Lower lobe of right lung (tissue), 2 donors: Measurements from ENCODE around the gene FAM200A. TPM values are rescaled to one million over a fixed set of nuclear protein-coding genes. Genes with fewer than 3 reads are reported as not detected.

ENCODE experiments used
- ATAC-seq, 2 donors: fragments of 200-7000 bp; cut with Tn5 transposase; one replicate each; pipeline ENCODE4 v1.9.1; 2020 to 2022; ENCODE audit warnings: mild to moderate bottlenecking in 2 of 2, moderate library complexity in 2 of 2
- DNase-seq: peaks from one replicate; pipeline ENCODE4 v3.0.0-alpha.2; 2020
- H3K27ac ChIP-seq: fragments of 200-600 bp; one replicate; pipeline ENCODE4 v1.8.0; 2022
- H3K27me3 ChIP-seq: fragments of 200-600 bp; one replicate; pipeline ENCODE4 v1.8.0; 2022; ENCODE audit warnings: low read depth
- H3K36me3 ChIP-seq: fragments of 200-600 bp; one replicate; pipeline ENCODE4 v1.8.0; 2022; ENCODE audit warnings: mild to moderate bottlenecking
- H3K4me1 ChIP-seq: fragments of 200-600 bp; one replicate; pipeline ENCODE4 v1.8.0; 2022
- H3K4me3 ChIP-seq: fragments of 200-600 bp; one replicate; pipeline ENCODE4 v1.8.0; 2022; ENCODE audit warnings: mild to moderate bottlenecking
- H3K9me3 ChIP-seq: fragments of 200-600 bp; one replicate; pipeline ENCODE4 v1.8.0; 2022
- intact Hi-C: fragments of 100-400 bp; cut with DNase I; formaldehyde crosslinking; loops from one replicate; pipeline ENCODE4 v1.11.0; 2022
- total RNA-seq: library from RNA; stranded (reverse); fragmentation: NEBNext Ultra II Directional; extraction: Animal tissue kit (Norgen Biotek cat#: 25700); gene quantifications from one replicate; pipeline ENCODE4 v1.2.1, GENCODE V29; 2021
- TF ChIP-seq, protein P1 (sequence below): fragments of 200-600 bp; IDR thresholded peaks from one replicate; pipeline ENCODE4 v1.8.0; 2022; ENCODE audit warnings: antibody characterized with exemption, mild to moderate bottlenecking
- donor health status: DM: no; HTN: yes; CAD: no; lungs with severe emphysema.

The FAM200A gene
- total RNA-seq, 1 donor from 2014 or later: 6.7 TPM

DNA sequence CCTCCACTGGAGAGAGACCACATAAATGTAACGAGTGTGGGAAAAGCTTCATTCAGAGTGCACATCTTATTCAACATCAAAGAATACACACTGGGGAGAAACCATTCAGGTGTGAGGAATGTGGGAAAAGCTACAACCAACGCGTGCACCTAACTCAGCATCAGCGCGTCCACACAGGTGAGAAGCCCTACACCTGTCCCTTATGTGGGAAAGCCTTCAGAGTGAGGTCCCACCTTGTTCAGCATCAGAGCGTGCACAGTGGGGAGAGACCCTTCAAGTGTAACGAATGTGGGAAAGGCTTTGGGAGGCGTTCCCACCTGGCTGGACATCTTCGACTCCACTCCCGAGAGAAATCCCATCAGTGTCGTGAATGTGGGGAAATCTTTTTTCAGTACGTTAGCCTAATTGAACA is 20.6 kb downstream of the FAM200A start:
- Histone ChIP-seq H3K27ac (no peak overlapping the region), H3K27me3 (no peaks in the 10 kb centered on the region), H3K36me3 (peaks cover 43% of the 10 kb centered on the region), H3K9me3 (peaks cover 47% of the 10 kb centered on the region), H3K4me1 (no peaks in the 10 kb centered on the region), H3K4me3 (no peak overlapping the region)
- ATAC-seq: no peak
- TF ChIP-seq, protein P1, sequence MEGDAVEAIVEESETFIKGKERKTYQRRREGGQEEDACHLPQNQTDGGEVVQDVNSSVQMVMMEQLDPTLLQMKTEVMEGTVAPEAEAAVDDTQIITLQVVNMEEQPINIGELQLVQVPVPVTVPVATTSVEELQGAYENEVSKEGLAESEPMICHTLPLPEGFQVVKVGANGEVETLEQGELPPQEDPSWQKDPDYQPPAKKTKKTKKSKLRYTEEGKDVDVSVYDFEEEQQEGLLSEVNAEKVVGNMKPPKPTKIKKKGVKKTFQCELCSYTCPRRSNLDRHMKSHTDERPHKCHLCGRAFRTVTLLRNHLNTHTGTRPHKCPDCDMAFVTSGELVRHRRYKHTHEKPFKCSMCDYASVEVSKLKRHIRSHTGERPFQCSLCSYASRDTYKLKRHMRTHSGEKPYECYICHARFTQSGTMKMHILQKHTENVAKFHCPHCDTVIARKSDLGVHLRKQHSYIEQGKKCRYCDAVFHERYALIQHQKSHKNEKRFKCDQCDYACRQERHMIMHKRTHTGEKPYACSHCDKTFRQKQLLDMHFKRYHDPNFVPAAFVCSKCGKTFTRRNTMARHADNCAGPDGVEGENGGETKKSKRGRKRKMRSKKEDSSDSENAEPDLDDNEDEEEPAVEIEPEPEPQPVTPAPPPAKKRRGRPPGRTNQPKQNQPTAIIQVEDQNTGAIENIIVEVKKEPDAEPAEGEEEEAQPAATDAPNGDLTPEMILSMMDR: no peak
- intact Hi-C loops: no loop called here
- DNase-seq: no peak

- intact Hi-C loops: no loop called here
- H3K4me1 ChIP-seq: no peaks in the 10 kb centered on the region
- peaks cover 14% of the 10 kb centered on the region for H3K9me3 ChIP-seq
- ATAC-seq (no peak), DNase-seq (no peak)
- TF ChIP-seq, protein P1: no peak
- peaks cover 79% of the 10 kb centered on the region for H3K36me3 ChIP-seq
- no peaks in the 10 kb centered on the region for H3K27me3 ChIP-seq
- H3K27ac ChIP-seq: no peak overlapping the region
- no peak overlapping the region for H3K4me3 ChIP-seq
Observed at GRCh38 chr7:99525713-99526440, 26.0 kb downstream of the FAM200A start.

DNA sequence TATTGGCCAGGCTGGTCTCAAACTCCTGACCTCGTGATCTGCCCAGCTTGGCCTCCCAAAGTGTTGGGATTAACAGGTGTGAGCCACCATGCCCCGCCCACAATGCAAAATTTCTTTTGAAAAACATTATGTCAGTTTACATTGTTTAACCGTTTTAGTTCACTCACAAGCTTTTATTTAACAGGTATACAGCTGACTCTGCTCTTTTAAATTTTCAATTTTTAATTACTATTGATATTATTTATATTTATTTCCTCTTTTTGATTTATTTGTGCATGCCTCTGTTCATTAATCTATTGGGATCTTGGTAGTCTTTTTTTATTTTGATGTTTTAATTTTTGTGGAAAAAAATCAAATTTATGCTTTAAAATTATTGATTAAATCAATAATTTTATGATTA is 30.5 kb downstream of the FAM200A start:
- intact Hi-C loops: no loop called here
- TF ChIP-seq, protein P1: no peak
- DNase-seq (no peak), ATAC-seq (no peak)
- no peaks in the 10 kb centered on the region for H3K27me3 ChIP-seq
- no peak overlapping the region for H3K27ac ChIP-seq
- no peak overlapping the region for H3K4me3 ChIP-seq
- peaks cover 87% of the 10 kb centered on the region for H3K36me3 ChIP-seq
- no peaks in the 10 kb centered on the region for H3K9me3 ChIP-seq
- H3K4me1 ChIP-seq: no peaks in the 10 kb centered on the region

- TF ChIP-seq, protein P1: no peak
- no peak overlapping the region for H3K4me3 ChIP-seq
- DNase-seq: no peak
- H3K27ac ChIP-seq: no peak overlapping the region
- H3K9me3 ChIP-seq: no peaks in the 10 kb centered on the region
- no peak for ATAC-seq
- H3K27me3 ChIP-seq: no peaks in the 10 kb centered on the region
- H3K36me3 ChIP-seq: peaks cover 85% of the 10 kb centered on the region
- intact Hi-C loops: no loop called here
- no peaks in the 10 kb centered on the region for H3K4me1 ChIP-seq
Observed at GRCh38 chr7:99514050-99514449, 37.9 kb downstream of the FAM200A start.

- no peaks in the 10 kb centered on the region for H3K27me3 ChIP-seq
- H3K4me1 ChIP-seq: peaks cover 41% of the 10 kb centered on the region
- no peak for ATAC-seq
- DNase-seq: no peak
- H3K4me3 ChIP-seq: peak overlapping the region; percentile 85
- intact Hi-C loops: no loop called here
- TF ChIP-seq, protein P1: no peak
- H3K9me3 ChIP-seq: no peaks in the 10 kb centered on the region
- H3K27ac ChIP-seq: peak overlapping the region; percentile 92
- H3K36me3 ChIP-seq: peaks cover 7% of the 10 kb centered on the region
Observed at GRCh38 chr7:99505324-99505662, 46.6 kb downstream of the FAM200A start.
